ENCODE results near the gene SH3RF3.
"Not testable (repeated sequence)": the region's sequence is repeated elsewhere in the genome, so short reads cannot be mapped to it uniquely, and the experiment has no call there.

SH3RF3 gene

DNA sequence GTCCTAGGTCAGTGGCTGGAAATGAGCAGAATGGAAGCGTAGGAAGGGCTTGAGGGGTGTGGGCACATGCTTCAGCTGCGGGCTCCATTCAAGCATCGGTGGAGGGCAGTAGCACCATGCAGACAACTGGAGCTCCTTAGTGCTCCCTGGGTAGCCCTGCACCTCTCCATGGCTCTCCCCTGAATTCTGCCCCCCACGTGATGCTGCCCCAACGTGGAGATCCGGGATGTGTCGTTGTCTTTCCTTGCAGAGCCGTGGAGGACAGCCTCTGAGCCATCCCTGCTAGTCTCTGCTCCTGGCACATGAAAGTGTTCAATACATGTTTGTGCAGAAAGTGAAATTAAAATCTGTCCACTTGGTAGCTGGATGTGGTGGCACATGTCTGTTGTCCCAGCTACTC is 94.5 kb downstream of the SH3RF3 start:
- no peak for DNase-seq

DNA sequence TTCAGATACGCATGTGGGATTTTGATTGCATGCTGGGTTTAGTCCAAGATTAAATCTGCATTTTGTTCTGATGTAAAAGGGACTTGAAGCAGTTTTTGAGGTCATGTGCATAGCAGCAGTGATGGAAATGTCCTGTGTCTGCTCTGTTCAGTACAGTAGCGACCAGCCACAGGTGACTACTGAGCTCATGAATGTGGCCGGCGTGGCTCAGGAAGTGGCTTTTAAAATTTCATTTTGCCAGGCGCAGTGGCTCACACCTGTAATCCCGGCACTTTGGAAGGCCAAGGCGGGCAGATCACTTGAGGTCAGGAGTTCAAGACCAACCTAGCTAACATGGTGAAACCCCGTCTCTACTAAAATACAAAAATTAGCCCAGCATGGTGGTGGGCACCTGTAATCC is 95.3 kb downstream of the SH3RF3 start:
- DNase-seq, result not testable (repeated sequence)

DNA sequence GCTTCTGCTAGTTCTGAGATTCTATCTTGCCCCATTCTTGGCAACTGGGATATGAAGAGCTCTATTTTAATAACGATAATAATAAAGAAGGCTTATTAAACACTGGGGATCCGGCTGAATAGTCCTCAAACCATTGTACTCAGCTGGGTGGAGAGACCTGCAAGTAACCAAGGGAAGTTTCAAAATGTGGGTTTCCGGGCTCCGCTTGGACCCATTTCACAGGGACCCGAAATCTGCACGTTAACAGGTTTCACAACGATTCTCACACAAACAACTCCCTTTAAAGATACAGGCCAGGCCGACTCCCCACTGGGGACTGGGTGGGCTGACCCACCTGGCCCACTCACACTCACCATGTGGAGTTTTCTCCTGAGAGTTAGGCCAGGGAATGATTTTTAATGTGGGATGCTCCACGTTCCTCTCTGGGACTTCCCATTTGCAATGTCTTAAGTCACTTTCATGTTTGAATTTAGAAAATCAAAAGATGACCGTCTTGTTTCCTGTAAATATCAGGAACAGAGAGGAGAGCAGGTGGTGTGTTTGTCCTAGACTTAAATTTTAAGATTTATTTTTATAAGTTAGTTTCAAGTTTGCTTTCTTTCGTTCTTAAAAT is 96.3 kb downstream of the SH3RF3 start:
- no peak for DNase-seq

DNA sequence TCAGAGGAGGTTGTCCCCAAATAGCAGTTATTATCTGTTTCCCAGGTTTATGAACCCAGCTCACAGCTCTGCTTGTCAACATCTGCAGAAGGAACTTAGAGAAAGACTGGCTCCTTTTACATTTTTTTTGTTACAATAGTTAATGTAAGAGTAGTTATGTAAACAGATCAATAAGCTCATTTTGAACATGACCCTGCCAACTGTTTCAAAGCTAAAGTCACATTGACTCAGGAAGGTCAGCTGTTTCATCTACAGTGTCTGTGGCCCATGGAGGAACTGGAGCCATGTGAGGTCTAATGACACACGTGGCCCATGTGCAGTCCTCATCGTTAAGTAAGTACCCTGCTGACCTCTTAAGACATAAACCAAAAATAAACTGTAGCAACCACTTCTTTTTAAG is 97.1 kb downstream of the SH3RF3 start:
- no peak for DNase-seq

DNA sequence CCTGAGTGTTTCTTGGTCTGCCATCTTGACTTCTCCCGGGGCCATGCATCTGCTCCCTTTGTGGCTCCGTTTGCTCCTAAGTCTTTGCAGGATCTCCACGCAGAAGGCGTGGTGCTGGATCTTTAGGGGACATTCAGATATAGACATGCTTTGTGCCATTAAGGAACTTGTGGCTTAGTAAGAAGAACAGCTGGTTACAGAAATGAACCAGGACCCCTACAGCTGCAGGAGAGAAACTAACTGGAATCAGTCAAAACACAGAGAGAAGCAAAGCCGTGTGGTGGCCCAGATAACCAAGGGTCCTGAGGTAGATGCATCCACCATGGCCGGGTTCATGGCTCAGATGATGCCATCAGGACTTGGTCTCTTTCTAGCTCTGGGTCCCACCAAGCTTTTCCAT is 97.6 kb downstream of the SH3RF3 start:
- no peak for DNase-seq

DNA sequence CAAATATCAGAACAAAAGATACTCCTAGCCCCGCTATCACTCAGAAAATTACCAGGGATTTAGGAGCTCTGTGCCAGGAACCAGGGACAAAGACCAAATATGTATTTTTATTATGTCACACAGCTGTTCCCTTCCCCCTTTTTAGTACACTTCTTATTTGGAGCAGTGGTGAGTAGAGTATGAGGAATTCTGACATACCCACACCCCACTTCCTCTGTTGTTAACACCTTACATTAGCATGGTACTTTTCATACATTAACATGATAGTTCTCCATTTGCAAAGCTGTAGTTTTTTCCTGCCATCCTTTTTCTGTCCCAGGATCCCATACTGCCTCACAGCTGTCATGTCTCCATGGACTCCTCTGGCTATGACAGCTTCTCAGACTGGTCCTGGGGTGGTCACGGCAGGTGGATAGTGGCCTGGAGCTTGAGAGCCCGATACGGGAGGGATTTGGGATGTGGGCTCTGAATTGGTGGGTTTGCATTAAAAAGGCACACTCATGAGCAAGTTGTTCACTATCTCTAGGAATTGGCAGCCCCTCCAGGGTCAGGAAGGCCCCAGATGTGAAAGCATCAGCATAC is 100.2 kb downstream of the SH3RF3 start:
- no peak for DNase-seq

DNA sequence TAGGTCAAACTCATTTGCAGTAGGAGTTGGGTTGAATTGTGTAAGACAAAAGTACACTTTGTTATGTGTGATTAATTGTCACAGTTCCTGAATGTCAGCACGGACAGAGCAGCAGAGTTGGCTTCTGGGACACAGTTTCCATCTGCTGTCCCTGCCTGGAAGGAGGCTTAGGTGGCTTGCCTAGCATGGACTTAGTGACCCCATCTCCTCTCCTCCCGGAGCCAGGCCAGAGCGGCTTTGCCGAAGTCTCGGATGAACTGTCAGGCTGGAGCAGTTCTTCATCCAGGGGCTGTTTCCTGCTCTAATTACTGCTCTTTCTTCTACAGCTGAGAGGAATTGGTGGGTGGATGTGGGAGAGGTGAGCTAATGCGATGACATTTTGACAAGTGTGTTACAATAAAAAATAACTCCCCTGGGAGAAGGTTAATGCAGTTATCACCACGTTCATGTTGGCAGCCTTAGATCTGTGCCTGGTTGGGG is 102.0 kb downstream of the SH3RF3 start:
- DNase-seq, result no peak

DNA sequence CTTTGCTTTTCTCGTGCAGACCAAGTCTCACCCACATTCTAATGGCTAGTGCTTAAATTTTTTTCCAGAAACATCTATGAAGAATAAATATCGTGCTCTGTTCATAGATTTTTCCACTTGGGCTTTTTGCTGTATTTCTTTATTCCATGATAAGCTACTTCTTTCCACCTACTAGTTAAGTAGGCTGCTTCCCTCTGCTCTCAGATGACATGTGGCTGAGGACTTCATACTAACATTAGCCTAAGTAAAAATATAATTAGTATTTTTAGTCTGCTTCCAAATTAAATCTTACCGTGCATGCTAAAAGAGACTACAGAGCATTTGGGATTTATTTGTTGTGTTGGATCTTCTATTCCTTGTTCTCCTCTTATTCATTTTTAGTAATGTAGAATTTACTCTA is 102.4 kb downstream of the SH3RF3 start:
- DNase-seq, result no peak

DNA sequence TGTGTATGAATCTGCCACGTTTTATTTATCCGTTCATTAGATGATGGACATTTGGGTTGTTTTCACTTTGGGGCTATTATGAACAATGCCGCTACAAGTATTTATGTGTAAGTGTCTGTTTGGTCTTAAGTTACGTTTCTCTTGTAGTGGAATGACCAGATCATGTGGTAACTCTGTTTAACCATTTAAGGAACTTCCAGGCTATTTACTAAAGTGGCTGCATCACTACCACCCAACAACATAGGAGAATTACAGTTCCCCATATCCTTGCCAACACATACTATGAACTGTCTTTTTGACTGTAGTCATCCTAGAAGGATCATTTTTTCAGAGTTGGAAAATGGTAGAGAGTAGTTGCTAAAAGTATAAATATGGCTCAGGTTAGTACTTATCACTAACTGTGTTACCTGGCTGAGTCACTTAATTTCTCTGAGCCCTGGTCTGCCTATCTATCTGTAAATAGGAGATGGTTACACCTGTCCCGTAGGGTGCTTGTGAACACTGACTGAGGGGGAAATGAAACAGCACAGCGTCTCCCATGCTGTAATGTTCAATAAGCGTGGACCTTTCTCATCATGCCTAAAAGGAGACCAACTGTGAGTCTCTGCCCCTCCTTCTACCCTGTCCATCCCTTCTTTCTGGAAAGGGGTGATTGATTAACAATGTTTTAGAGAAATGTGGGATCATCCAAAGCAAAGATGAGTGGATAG is 103.1 kb downstream of the SH3RF3 start:
- no peak for DNase-seq

DNA sequence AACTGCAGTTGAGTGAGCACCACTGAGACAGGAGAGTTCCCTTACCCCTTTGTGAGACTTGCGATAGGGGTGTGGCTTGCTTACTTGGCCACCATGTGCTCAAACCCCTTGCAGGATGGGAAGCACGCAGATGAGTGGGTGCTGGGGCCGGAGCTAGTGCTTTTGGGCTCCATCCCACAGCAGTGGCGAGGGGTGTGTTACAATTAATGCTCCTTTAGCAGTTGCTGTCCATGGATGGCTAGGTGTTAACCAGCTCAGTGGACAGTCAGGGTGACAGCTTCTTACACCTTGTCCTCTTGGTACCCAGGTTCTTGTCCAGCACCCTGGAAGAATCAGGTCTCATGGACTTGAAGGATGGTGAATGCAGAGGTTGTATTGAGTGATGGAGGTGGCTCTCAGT is 103.9 kb downstream of the SH3RF3 start:
- no peak for DNase-seq

DNA sequence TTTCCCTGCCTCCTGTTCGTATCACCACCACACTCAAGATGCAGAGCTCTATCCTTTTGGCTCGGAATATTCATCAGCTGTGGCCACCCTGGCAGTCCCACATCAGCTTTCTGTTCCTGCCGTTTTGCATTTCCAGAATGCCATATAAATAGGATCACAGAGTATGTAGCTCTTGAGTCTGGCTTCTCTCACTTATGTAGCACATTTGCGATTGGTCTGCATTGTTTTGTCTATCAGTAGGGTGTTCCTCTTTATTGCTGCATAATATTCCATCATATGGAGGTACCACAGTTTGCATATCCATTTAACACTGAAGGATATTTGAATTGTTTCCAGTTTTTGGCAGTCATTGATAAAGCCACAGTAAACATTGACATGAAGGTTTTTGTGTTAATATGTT is 104.6 kb downstream of the SH3RF3 start:
- no peak for DNase-seq

DNA sequence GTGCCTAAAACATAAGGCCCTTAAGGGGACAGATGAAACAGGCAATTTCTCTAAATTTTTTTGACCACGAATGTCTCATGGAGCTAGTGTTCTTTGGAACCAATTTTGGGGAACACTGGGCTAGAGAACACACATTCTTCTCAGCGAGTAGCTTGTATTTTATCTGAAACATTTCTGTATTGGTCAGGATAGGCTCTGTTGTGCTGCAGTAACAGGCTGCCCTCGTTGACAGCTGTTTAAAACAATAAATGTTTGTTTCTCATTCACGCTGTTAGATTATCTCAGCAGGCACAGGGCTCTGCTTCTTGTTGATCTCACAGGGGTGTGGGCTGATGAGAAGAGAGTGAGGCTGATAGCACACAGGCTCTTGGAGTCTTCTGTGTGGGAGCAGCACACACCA is 105.3 kb downstream of the SH3RF3 start:
- DNase-seq, result no peak

DNA sequence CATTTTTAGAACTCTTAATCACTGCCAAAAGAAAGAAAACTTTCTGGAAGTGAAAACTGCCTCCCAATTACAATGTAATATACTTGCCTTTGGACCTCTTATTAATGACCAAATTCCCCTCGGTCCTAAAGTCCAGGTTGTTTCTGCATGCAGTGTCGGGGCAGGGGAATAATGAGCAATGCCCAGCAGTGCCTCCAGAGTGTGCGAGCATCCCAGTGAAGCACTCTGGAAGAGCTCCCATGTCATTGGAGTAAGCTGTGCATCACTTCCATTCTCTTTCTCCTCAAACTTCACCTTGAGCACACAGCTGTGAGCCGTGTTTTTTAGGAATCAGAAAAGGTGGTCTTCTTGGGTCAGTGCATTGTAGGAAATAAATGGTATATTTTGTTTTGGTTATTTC is 107.1 kb downstream of the SH3RF3 start:
- DNase-seq, result no peak

DNA sequence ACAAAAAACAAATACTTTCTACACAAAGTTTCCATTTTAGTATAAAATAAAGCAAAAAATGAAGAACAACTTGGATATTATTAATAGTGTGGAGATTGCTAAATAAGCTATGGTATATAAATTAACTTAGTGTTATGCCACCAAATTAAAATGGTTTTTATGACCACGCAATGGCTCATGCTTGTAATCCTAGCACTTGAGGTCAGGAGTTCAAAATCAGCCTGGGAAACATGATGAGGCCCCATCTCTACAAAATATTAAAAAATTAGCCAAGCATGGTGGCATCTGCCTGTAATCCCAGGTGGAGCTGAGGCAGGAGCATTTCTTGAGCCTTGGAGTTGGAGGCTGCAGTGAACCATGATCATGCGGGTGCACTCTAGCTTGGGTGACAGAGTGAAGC is 108.8 kb downstream of the SH3RF3 start:
- no peak for DNase-seq

DNA sequence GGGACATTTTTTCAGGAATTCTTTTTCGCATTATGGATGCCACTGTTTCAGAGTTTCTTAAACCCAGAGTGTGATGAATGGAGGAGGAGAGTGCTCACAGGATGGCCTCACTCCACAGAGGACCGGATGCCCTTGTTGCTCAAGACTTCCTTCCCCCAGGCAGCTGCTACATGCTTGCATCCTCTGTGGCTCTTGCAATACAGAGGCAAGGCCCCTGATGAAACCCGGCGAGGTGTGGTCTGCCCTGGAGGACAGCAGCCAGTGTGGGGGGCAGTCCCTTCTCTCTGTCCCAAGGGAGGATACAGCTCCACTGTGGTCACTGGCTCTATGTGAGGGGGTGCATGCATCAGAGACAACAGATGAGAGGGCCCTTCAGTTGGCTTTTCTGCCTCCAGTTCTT is 109.6 kb downstream of the SH3RF3 start:
- DNase-seq, result no peak

DNA sequence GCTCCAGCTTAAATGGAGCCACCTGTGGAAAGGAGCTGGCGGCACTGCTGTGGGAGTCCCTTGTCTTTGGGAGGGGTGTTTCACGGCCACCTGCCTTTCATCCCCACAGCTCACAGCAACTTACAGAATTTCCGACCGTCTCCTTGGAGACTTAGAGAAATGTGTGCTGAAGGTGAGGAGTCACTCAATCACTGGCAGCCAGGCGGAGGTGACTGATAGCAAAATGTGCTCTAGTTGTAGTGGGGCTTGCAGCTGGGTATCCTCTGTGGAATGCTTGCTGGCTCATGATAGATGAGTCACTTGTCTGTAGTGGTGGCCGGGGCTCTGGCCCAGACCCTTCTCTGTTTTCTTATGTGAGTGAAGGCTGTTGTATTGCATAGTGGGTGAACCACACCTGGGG is 110.7 kb downstream of the SH3RF3 start:
- DNase-seq, result no peak

DNA sequence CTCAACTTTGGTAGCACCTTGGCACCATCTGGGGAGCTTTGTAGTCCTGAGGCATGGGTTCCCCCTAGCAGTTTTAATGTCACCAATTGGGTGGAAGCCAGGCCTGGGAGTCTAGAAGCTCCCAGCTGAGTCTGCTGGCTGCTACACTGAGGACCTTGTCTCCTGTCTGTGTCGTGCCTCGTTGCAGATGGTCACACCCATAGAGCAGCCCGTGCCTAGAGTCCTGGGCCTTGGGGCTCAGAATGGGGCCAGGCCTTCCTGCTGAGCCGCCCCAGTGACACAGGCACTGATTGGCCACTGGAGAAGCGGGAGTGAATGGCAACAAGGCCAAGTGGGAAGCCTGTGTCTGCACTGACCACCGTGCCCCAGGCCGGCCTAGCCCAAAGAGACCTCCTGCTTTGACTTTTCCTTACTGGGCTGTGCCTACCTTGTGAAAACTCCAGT is 113.2 kb downstream of the SH3RF3 start:
- DNase-seq, result no peak

DNA sequence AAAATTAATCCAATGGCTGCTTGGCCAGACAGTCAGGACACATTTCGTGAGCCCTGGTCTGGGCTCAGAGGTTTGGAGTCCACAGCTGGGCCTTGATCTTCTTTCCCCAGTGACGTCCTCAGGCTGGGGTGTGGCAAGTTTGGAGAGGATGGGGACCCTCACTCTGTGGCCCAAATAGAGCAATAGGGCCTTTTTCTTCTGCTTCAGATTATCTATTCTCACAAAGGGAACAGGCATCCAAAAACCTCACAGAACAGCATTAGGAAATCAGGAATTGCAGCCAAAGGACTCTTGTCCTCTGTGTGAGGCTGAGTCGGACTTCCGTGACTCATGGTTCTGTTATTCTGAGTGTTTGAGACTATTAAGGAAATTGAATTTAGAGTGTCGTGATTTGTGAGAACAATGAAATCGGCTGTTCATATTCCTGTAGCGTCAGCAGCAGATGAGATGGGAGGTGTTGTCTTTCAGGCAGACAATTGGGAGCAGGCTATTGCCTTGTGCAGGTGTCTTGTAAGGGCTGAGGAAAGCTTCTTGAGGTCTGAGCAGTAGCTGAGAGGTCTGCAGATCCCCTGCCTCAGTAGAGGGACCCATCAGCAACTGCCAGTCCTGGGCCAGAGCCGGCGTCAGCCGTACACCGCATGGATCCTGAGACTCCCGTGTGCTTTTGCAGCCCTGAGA is 113.8 kb downstream of the SH3RF3 start:
- no peak for DNase-seq

DNA sequence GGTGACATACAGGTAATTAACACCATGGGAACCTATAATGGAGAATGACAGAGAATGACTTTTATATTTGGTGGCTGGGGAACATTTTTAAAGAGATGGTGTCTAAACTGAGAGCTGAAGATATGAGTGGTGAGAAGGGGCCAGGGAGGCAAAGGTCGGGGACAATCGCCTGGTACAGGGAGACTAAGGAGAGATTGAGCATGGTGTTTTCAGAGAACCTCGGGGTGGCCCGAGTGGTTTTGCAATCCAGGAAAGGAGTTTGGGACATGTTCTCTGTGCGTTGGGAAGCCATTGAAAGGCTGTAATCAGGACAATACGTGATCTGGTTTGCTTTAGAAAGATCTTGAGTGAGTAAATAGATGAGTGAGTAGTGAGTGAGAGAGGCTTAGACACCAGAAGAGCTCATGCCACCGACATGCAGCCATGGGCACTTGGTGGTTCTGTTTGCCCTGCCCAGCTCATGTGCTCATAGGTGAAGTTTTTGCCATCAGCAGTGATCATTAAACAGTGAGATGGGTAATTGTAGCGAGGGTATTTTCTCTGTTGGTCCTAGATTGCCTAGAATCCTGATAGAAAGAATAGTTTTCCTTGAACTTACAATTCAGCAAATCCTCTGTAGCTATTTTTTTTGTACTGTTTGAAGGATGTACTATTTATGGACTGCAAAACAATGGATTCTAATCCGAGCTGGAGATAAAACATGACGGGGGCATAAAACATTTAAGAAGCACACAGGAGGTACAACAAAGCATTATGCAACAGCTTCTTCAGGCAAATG is 114.7 kb downstream of the SH3RF3 start:
- DNase-seq, result no peak

DNA sequence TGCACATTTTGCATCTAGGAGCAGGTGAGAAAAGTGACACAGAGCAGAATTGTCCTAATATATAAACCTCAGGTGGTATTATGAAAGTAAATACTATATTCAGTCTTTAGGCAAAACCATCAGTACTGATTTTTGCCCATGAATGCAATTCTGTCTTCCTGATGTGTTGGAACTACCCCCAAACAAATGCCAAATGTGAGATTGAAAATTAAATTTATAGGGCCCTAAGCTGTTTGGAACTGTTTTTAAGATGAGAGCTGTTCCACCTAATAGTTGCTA is 115.2 kb downstream of the SH3RF3 start:
- DNase-seq, result no peak

DNA sequence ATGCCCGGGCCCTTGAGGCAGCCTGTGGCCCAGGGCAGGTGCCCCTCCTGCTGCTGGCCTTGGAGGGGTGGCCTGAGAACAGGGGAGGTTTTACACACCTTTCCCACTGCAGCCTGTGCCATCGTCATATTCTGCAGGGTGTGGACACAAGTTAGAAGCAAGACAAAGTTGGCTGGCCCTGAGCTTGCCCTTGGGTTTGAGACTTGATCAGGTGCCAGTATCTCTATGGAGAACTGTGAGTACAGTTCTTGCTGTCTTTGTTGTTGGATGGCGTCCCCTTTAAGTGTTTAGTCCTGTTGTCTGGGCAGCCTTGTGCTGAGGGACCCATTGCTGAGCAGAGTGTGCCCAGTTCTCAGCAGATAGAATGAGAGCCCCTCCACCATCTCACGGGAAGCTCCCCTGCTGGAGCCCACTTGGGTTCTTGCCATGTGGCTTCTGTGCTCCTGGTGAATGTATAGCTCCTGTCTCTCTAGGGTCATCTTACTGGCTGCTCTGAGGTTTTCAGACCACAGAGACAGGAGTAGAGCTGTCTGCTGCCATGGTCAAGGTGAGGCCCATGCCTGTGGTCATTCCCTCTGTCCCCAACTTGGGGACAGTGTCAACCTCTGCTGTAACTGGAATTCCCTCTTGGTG is 115.9 kb downstream of the SH3RF3 start:
- no peak for DNase-seq

DNA sequence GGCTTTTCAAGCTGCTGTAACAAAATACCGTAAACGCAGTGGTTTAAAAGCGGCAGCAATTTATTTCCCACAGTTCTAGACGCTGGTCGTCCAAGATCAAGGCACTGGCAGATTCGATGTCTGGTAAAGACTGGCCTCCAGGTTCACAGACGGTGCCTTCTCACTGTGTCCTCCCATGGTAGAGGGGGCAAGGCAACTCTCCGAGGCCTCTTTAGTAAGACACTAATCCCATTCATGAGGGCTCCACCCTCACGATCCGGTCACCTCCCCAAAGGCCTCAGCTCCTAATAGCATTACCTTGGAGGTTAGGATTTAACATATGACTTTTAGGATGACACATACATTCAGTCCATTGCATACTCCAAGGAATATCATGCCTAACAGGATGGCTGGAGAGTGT is 117.2 kb downstream of the SH3RF3 start:
- DNase-seq, result no peak

DNA sequence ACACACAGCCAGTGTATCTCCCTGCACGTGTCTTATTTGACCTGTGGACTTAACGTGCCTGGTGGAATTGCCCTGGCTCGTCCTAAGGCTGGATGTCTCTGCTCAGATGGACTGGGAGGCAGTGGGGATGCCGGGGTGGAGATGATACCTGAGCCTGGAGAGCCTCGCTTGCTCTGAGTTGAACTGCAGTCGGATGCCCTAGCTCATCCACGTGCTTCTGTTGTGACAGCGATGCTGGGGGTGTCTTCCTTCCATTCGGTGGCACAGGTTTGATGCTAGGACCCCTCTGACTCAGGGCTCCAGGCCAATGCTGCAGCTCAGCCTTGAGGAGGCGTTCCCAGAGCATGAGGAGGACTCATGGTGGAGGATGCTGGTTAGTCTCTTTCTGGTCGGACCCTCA is 117.6 kb downstream of the SH3RF3 start:
- DNase-seq, result no peak
